HepG2 (cell line): ENCODE data around the gene FOCAD.
"Not testable (repeated sequence)": the region's sequence is repeated elsewhere in the genome, so short reads cannot be mapped to it uniquely, and the experiment has no call there.

Experiments used
- BRD4 ChIP-seq: sonication (generic); formaldehyde crosslinking; IDR thresholded peaks from 2 replicates; pipeline ENCODE4 v1.4.0; 2020; ENCODE audit warnings: missing genetic modification reagents
- CTCF ChIP-seq: sonication (generic); formaldehyde crosslinking; IDR thresholded peaks from 2 replicates; pipeline ENCODE4 v1.5.0; 2020; ENCODE audit warnings: mild to moderate bottlenecking, missing genetic modification reagents, moderate library complexity
- EP300 ChIP-seq, 3 experiments: sonication (generic) in 1 of 3; formaldehyde crosslinking in 1 of 3; IDR thresholded peaks; 2 replicates each; pipeline versions ENCODE4 v1.5.1 to v1.6.1; 2011 to 2020; ENCODE audit warnings: low read depth in 2 of 3, low read length in 2 of 3, borderline replicate concordance in 1 of 3, improper control_type of control experiment in 1 of 3, mild to moderate bottlenecking in 1 of 3, missing genetic modification reagents in 1 of 3, moderate library complexity in 1 of 3
- HDAC1 ChIP-seq: sonication (generic); formaldehyde crosslinking; IDR thresholded peaks from 2 replicates; pipeline ENCODE4 v1.5.1; 2020; ENCODE audit warnings: mild to moderate bottlenecking, missing genetic modification reagents
- PLRG1 ChIP-seq: fragments of 450-650 bp; conservative IDR thresholded peaks from 2 replicates; pipeline ENCODE4 v1.6.1; 2016
- POLR2A ChIP-seq, 2 experiments: IDR thresholded peaks; 2 replicates each; pipeline ENCODE4 v1.6.1; 2011; ENCODE audit warnings: low read depth in 2 of 2, low read length in 2 of 2, mild to moderate bottlenecking in 1 of 2, moderate library complexity in 1 of 2; ENCODE audit not compliant: insufficient read depth in 1 of 2
- SMYD3 ChIP-seq: sonication (generic); formaldehyde crosslinking; IDR thresholded peaks from 2 replicates; pipeline ENCODE4 v1.8.1; 2023; ENCODE audit warnings: mild to moderate bottlenecking, missing genetic modification reagents
- ZBTB4 ChIP-seq: sonication (generic); formaldehyde crosslinking; IDR thresholded peaks from 2 replicates; pipeline ENCODE4 v1.4.0; 2020; ENCODE audit warnings: missing genetic modification reagents, mild to moderate bottlenecking, borderline replicate concordance
- ZNF224 ChIP-seq: sonication (generic); formaldehyde crosslinking; IDR thresholded peaks from 2 replicates; pipeline ENCODE4 v1.5.0; 2020; ENCODE audit warnings: mild to moderate bottlenecking, missing genetic modification reagents
- ZNF274 ChIP-seq: sonication (generic); formaldehyde crosslinking; IDR thresholded peaks from 2 replicates; pipeline ENCODE4 v1.5.1; 2020; ENCODE audit warnings: mild to moderate bottlenecking, missing genetic modification reagents
- ZNF780A ChIP-seq: sonication (generic); formaldehyde crosslinking; IDR thresholded peaks from 2 replicates; pipeline ENCODE4 v1.8.0; 2022; ENCODE audit warnings: mild to moderate bottlenecking, missing genetic modification reagents, moderate library complexity
- ZZZ3 ChIP-seq: sonication (generic); formaldehyde crosslinking; IDR thresholded peaks from 2 replicates; pipeline ENCODE4 v1.4.0; 2020; ENCODE audit warnings: missing genetic modification reagents, mild to moderate bottlenecking, borderline replicate concordance

- TF ChIP-seq SMYD3 (CRISPR knock-in tag); ZNF224; HDAC1 (CRISPR knock-in tag); CTCF; ZZZ3; ZBTB4 (CRISPR knock-in tag); ZNF780A (CRISPR knock-in tag); ZNF274 (CRISPR knock-in tag); EP300 (IDR thresholded peaks at IDR 0.05; ENCODE audit: low read depth in 2 of 2, low read length in 2 of 2); EP300 (CRISPR knock-in tag; IDR thresholded peaks at IDR 0.05; ENCODE audit: borderline replicate concordance); BRD4 (CRISPR knock-in tag); POLR2A (IDR thresholded peaks at IDR 0.05; ENCODE audit: insufficient read depth in 1 of 2, low read depth in 2 of 2, low read length in 2 of 2); PLRG1: not testable (repeated sequence)
Measured at GRCh38 chr9:20673537-20673936, 10.5 kb upstream of the FOCAD start.
